ENCODE results near the gene ZNF619.

ZNF619 gene

DNA sequence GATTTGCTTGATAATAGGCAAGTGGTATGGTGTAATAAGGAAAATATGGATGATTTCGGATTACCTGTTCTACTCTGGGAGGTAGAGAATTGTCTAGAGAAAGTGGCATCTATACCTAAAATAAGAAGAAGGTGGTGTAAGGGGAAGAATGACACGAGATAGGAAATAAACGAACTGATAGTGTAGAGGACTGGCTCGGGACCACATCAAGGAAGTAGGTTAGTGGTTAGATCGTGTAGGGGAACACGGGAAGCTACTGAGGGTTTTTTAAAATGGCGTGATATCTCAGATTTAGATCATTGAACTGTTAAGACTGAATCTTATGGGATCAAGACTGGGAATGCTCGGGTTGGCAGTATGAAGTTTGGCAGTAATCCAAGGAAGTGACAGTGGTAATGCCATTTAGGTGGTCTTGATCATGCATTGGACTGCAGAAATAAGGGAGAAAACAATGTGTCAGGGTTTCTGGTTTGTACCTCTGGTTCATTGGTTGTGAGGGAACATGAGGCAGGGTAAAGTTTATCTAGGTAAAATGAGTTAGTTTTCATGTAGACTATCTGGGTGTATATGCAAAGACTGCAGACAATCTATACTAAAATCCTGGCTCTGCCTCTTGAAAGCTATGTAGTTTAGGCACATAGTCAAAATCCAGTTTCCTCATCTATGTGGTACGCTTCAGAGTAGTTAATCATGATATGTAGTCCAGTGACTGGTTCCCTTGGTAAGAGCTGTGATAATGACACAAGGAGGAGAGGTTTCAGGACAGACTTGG, 12.4 kb upstream of the ZNF619 start:
- no peak for TF ChIP-seq CTCF (IDR thresholded peaks at IDR 0.05; ENCODE audit: low read depth, low read length, missing control alignments)
- no peak overlapping the region for H3K4me3 ChIP-seq (ENCODE audit: low read depth, low read length)
- DNase-seq (ENCODE audit: low read depth) = no peak
- in situ Hi-C loops (cut with HindIII; ENCODE audit: low sequenced_read_pairs) = no loop called here

- TF ChIP-seq CTCF (IDR thresholded peaks at IDR 0.05; ENCODE audit: low read depth, low read length, missing control alignments) = no peak
- in situ Hi-C loops (cut with HindIII; ENCODE audit: low sequenced_read_pairs) = no loop called here
- no peak overlapping the region for H3K4me3 ChIP-seq (ENCODE audit: low read depth, low read length)
- DNase-seq (ENCODE audit: low read depth) = no peak
Observed at GRCh38 chr3:40465111-40465407, 11.9 kb upstream of the ZNF619 start.

GRCh38 chr3:40465456-40465855, 11.5 kb upstream of the ZNF619 start:
- TF ChIP-seq CTCF (IDR thresholded peaks at IDR 0.05; ENCODE audit: low read depth, low read length, missing control alignments) = no peak
- no peak for DNase-seq (ENCODE audit: low read depth)
- no peak overlapping the region for H3K4me3 ChIP-seq (ENCODE audit: low read depth, low read length)
- in situ Hi-C loops (cut with HindIII; ENCODE audit: low sequenced_read_pairs) = no loop called here

DNA sequence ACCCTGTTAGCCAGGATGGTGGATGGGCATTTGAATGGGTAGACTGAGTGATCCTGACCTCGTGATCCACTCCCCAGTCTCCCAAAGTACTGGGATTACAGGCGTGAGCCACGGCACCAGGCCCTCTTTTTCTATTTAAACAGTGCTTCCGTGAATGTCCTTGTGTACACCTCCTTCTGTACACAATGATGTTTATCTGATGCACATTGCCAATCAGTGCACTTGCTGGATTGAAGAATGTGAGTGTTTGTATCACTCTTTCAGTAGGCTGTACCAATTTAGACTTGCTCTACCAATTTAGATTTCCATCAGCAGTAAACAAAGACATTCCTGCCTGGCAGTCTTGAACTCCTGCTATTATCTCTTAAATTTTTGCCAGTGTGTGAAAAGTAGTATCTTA, 8.9 kb upstream of the ZNF619 start:
- no peak overlapping the region for H3K4me3 ChIP-seq (ENCODE audit: low read depth, low read length)
- TF ChIP-seq CTCF (IDR thresholded peaks at IDR 0.05; ENCODE audit: low read depth, low read length, missing control alignments) = no peak
- in situ Hi-C loops (cut with HindIII; ENCODE audit: low sequenced_read_pairs) = no loop called here
- DNase-seq (ENCODE audit: low read depth) = no peak

DNA sequence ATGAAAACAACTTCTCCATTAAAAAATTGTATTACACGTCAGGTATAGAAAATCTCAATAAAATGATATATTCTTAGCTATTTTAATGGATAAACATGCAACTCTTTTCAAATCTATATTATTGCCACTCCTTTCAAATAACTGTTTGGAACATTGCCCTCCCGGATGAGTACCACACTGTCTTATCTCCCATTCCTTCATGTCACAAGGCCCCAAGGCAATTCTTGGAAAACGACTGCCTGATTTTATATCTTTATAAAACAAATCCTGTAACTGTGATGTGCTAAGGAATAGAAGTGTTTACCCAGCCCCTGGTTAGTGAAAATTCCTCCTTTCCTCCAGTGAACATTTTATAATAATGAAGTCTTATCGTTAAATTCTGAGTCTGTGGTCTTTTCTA, 6.2 kb upstream of the ZNF619 start:
- no peak for TF ChIP-seq CTCF (IDR thresholded peaks at IDR 0.05; ENCODE audit: low read depth, low read length, missing control alignments)
- H3K4me3 ChIP-seq (ENCODE audit: low read depth, low read length) = no peak overlapping the region
- in situ Hi-C loops (cut with HindIII; ENCODE audit: low sequenced_read_pairs) = no loop called here
- DNase-seq (ENCODE audit: low read depth) = no peak

GRCh38 chr3:40477666-40478065, 744 bp downstream of the ZNF619 start:
- in situ Hi-C loops (cut with HindIII; ENCODE audit: low sequenced_read_pairs) = no loop called here
- peak overlapping the region; percentile 69 for H3K4me3 ChIP-seq (ENCODE audit: low read depth, low read length)
- DNase-seq (ENCODE audit: low read depth) = no peak
- TF ChIP-seq CTCF (IDR thresholded peaks at IDR 0.05; ENCODE audit: low read depth, low read length, missing control alignments) = no peak

Measured in astrocyte of the cerebellum (primary cell).